ENCODE data around the gene DHRS2.
"Not testable (repeated sequence)": the region's sequence is repeated elsewhere in the genome, so short reads cannot be mapped to it uniquely, and the experiment has no call there.

The DHRS2 gene

DNA sequence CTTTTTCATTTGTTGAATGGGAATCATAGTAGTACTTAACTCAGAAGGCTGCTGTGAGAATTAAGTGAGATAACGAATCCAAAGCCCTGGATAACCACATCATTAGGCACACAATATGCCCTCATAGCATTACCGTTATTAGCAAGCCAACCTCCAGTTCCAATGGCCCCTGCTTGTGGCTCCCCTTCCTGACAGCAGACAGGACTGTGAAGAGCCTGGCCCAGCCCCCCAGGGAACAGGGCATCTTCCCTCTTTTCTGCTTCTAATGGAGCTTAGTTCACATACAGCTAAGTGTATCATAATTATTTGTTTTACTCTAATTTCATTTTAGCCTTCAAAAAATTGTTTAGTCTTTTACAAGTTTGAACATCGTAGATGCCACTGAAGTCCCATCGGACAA lies 39.7 kb downstream of the DHRS2 start:
- DNase-seq (ENCODE audit: insufficient read length, low spot score): no peak
- TF ChIP-seq, protein P1, sequence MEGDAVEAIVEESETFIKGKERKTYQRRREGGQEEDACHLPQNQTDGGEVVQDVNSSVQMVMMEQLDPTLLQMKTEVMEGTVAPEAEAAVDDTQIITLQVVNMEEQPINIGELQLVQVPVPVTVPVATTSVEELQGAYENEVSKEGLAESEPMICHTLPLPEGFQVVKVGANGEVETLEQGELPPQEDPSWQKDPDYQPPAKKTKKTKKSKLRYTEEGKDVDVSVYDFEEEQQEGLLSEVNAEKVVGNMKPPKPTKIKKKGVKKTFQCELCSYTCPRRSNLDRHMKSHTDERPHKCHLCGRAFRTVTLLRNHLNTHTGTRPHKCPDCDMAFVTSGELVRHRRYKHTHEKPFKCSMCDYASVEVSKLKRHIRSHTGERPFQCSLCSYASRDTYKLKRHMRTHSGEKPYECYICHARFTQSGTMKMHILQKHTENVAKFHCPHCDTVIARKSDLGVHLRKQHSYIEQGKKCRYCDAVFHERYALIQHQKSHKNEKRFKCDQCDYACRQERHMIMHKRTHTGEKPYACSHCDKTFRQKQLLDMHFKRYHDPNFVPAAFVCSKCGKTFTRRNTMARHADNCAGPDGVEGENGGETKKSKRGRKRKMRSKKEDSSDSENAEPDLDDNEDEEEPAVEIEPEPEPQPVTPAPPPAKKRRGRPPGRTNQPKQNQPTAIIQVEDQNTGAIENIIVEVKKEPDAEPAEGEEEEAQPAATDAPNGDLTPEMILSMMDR (IDR thresholded peaks at IDR 0.05; ENCODE audit: insufficient read depth, missing control alignments): no peak
- FAIRE-seq: peak; percentile 84

DNA sequence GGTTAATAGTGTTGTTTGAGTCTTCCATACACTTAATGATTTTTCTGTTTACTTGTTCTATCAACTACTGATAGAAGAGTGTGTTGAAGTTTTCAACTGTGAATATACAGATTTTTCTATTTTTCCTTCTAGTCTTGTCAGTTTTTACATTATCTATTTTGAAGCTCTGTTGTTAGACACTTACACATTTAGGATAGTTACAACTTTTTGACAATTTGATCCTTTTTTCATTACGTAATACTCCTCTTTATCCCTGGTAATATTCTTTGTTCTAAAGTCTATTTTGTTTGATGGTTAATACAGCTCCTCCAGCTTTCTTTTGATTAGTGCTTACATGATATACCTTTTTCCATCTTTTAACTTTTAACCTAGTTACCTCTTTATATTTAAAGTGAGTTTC lies 45.2 kb downstream of the DHRS2 start:
- no peak for DNase-seq (ENCODE audit: insufficient read length, low spot score)
- FAIRE-seq: no peak
- TF ChIP-seq, protein P1 (IDR thresholded peaks at IDR 0.05; ENCODE audit: insufficient read depth, missing control alignments): no peak

DNA sequence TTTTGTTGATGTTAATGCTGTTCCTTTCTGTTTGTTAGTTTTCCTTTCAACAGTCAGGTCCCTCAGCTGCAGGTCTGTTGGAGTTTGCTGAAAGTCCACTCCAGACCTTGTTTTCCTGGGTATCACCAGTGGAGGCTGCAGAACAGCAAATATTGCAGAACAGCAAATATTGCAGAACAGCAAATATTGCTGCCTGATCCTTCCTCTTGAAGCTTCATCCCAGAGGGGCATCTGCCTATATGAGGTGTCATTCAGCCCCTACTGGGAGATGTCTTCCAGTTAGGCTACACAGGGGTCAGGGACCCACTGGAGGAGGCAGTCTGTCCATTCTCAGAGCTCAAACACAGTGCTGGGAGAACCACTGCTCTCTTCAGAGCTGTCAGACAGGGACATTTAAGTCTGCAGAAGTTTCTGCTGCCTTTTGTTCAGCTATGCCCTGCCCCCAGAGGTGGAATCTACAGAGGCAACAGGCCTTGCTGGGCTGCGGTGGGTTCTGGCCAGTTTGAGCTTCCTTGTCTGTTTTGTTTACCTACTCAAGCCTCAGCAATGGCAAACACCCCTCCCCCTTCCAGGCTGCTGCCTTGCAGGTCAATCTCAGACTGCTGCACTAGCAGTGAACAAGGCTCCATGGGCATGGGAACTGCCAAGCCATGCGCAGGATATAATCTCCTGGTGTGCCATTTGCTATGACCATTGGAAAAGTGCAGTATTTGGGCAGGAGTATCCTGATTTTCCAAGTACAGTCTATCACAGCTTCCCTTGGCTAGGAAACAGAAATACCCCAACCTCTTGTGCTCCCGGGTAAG lies 53.7 kb downstream of the DHRS2 start:
- not testable (repeated sequence) for FAIRE-seq; DNase-seq (ENCODE audit: insufficient read length, low spot score)

DNA sequence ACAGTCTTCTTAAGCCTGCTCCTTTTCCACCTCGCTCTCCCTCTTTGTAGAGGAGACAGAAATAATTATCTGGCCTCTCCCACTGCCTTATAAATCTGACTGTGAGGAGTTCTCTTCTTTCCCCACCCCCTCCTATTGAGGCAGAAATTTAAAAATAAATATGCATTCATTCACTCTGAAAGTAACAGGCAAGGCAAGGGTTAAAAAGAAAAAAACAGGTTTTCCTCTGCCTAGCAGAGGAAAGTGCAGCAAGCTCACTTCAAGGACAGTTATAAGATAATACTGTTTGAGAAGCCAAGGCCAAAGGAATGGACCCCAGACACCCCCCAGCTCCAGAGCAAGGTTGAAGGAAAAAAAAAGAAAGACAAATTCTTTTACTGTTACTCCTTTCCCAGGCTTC lies 56.3 kb downstream of the DHRS2 start:
- no peak for FAIRE-seq
- no peak for DNase-seq (ENCODE audit: insufficient read length, low spot score)
- TF ChIP-seq, protein P1 (IDR thresholded peaks at IDR 0.05; ENCODE audit: insufficient read depth, missing control alignments): no peak

DNA sequence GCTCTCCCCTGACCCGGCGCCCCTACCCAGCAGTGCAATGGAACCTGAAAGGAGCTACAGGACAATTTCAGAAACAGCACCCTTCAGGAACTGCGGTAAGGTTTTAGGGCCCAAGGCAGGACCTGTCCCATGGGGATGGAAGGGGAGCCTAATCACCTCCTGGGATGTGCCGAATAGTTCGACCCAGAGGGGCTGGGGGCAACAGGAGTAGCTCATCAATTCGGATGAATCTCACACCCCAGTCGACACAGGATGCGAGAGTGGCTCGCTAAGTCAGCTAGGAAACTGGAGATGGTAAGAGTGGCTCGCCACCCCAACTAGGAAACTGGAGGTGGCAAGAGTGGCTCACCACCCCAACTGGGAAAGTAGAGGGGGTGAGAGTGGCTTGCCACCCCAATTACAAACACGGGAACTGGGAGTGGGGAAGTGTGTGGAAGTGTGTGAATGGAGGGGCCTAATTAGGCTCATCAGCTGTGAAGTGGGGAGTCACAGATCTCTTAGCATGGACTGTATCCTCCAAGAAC lies 57.1 kb downstream of the DHRS2 start:
- FAIRE-seq: no peak

DNA sequence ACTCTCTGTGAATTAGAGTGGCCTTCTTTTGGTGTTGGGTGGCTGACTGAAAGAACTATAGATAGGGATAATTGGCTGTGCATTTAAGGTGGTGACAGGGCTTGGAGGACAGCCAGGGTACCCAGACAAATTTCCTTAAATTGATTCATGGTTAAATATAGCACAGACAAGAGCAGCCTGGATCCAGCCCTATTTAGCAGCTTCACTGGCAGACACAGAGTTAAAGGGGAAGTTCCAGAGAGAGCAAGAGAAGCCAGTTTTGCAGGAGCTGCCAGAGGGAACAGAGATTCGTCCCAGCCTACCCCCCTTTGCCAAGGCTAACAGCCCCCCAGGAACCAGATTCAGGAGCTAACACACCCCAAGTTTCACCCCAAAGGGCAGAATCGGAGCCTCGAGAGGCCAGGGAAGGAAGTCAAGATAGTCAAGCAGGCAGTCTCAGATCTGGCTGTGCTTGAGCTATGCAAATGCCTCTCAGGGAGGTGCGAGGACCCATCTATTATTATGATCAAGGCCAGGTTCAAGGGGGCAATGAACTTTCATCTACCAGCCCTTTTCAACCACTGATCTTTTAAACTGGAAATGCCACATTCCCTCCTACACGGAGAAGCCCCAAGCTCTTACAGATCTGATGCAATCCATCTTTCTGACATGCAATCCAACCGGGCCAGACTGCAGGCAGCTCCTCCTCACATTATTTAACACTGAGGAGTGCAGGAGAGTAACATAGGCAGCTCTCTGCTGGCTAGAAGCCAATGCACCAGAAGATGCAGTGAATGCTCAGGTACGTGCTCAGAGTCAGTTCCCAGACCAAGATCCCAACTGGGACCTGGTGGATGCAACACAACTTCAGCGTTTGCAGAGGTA lies 58.2 kb downstream of the DHRS2 start:
- no peak for DNase-seq (ENCODE audit: insufficient read length, low spot score)
- TF ChIP-seq, protein P1 (IDR thresholded peaks at IDR 0.05; ENCODE audit: insufficient read depth, missing control alignments): no peak
- FAIRE-seq: no peak

More for the DNA sequence above, 57.1 kb downstream of the DHRS2 start:
- TF ChIP-seq, protein P1 (IDR thresholded peaks at IDR 0.05; ENCODE audit: insufficient read depth, missing control alignments): no peak
- DNase-seq (ENCODE audit: insufficient read length, low spot score): no peak

All from D721Med (cell line).